ENCODE measurements around the gene PTPRT.

The PTPRT gene

GRCh38 chr20:43006651-43007375, 182.9 kb downstream of the PTPRT start:
- Histone ChIP-seq H3K4me3 (ENCODE audit: low read depth, low read length) (no peak overlapping the region), H3K79me2 (ENCODE audit: control insufficient read depth, insufficient read depth, low read length, unreplicated experiment) (no peaks in the 10 kb centered on the region), H3K27me3 (ENCODE audit: insufficient read depth, low read length) (no peaks in the 10 kb centered on the region), H3K36me3 (ENCODE audit: insufficient read depth, low read length) (no peaks in the 10 kb centered on the region), H3K27ac (ENCODE audit: low read depth, low read length) (no peak overlapping the region), H2AFZ (ENCODE audit: low read length, unreplicated experiment) (no peak overlapping the region), H3K4me1 (ENCODE audit: control insufficient read depth, insufficient read depth, low read length, unreplicated experiment) (no peaks in the 10 kb centered on the region)

- H3K4me1 ChIP-seq (ENCODE audit: control insufficient read depth, insufficient read depth, low read length, unreplicated experiment), result no peaks in the 10 kb centered on the region
- H3K27me3 ChIP-seq (ENCODE audit: insufficient read depth, low read length), result no peaks in the 10 kb centered on the region
- no peak overlapping the region for H2AFZ ChIP-seq (ENCODE audit: low read length, unreplicated experiment)
- H3K79me2 ChIP-seq (ENCODE audit: control insufficient read depth, insufficient read depth, low read length, unreplicated experiment), result no peaks in the 10 kb centered on the region
- H3K4me3 ChIP-seq (ENCODE audit: low read depth, low read length), result no peak overlapping the region
- no peak overlapping the region for H3K27ac ChIP-seq (ENCODE audit: low read depth, low read length)
- no peaks in the 10 kb centered on the region for H3K36me3 ChIP-seq (ENCODE audit: insufficient read depth, low read length)
Observed at GRCh38 chr20:43003318-43003944, 186.3 kb downstream of the PTPRT start.

GRCh38 chr20:42996141-42996540, 193.6 kb downstream of the PTPRT start:
- Histone ChIP-seq H2AFZ (ENCODE audit: low read length, unreplicated experiment) (no peak overlapping the region), H3K36me3 (ENCODE audit: insufficient read depth, low read length) (no peaks in the 10 kb centered on the region), H3K27me3 (ENCODE audit: insufficient read depth, low read length) (no peaks in the 10 kb centered on the region), H3K4me1 (ENCODE audit: control insufficient read depth, insufficient read depth, low read length, unreplicated experiment) (no peaks in the 10 kb centered on the region), H3K79me2 (ENCODE audit: control insufficient read depth, insufficient read depth, low read length, unreplicated experiment) (no peaks in the 10 kb centered on the region), H3K27ac (ENCODE audit: low read depth, low read length) (no peak overlapping the region), H3K4me3 (ENCODE audit: low read depth, low read length) (no peak overlapping the region)

- H2AFZ ChIP-seq (ENCODE audit: low read length, unreplicated experiment), result no peak overlapping the region
- H3K4me1 ChIP-seq (ENCODE audit: control insufficient read depth, insufficient read depth, low read length, unreplicated experiment), result no peaks in the 10 kb centered on the region
- H3K27ac ChIP-seq (ENCODE audit: low read depth, low read length), result no peak overlapping the region
- H3K4me3 ChIP-seq (ENCODE audit: low read depth, low read length), result no peak overlapping the region
- no peaks in the 10 kb centered on the region for H3K79me2 ChIP-seq (ENCODE audit: control insufficient read depth, insufficient read depth, low read length, unreplicated experiment)
- no peaks in the 10 kb centered on the region for H3K27me3 ChIP-seq (ENCODE audit: insufficient read depth, low read length)
- H3K36me3 ChIP-seq (ENCODE audit: insufficient read depth, low read length), result no peaks in the 10 kb centered on the region
Observed at GRCh38 chr20:42988319-42988718, 201.4 kb downstream of the PTPRT start.

GRCh38 chr20:42987376-42988114, 202.2 kb downstream of the PTPRT start:
- H3K4me3 ChIP-seq (ENCODE audit: low read depth, low read length), result no peak overlapping the region
- H3K27ac ChIP-seq (ENCODE audit: low read depth, low read length), result no peak overlapping the region
- no peaks in the 10 kb centered on the region for H3K4me1 ChIP-seq (ENCODE audit: control insufficient read depth, insufficient read depth, low read length, unreplicated experiment)
- no peaks in the 10 kb centered on the region for H3K36me3 ChIP-seq (ENCODE audit: insufficient read depth, low read length)
- H3K27me3 ChIP-seq (ENCODE audit: insufficient read depth, low read length), result no peaks in the 10 kb centered on the region
- H3K79me2 ChIP-seq (ENCODE audit: control insufficient read depth, insufficient read depth, low read length, unreplicated experiment), result no peaks in the 10 kb centered on the region
- no peak overlapping the region for H2AFZ ChIP-seq (ENCODE audit: low read length, unreplicated experiment)

GRCh38 chr20:42986143-42986773, 203.4 kb downstream of the PTPRT start:
- H3K36me3 ChIP-seq (ENCODE audit: insufficient read depth, low read length), result no peaks in the 10 kb centered on the region
- H2AFZ ChIP-seq (ENCODE audit: low read length, unreplicated experiment), result no peak overlapping the region
- no peak overlapping the region for H3K27ac ChIP-seq (ENCODE audit: low read depth, low read length)
- no peaks in the 10 kb centered on the region for H3K27me3 ChIP-seq (ENCODE audit: insufficient read depth, low read length)
- H3K4me1 ChIP-seq (ENCODE audit: control insufficient read depth, insufficient read depth, low read length, unreplicated experiment), result no peaks in the 10 kb centered on the region
- H3K79me2 ChIP-seq (ENCODE audit: control insufficient read depth, insufficient read depth, low read length, unreplicated experiment), result no peaks in the 10 kb centered on the region
- H3K4me3 ChIP-seq (ENCODE audit: low read depth, low read length), result no peak overlapping the region

- Histone ChIP-seq H3K4me3 (ENCODE audit: low read depth, low read length) (no peak overlapping the region), H2AFZ (ENCODE audit: low read length, unreplicated experiment) (no peak overlapping the region), H3K4me1 (ENCODE audit: control insufficient read depth, insufficient read depth, low read length, unreplicated experiment) (no peaks in the 10 kb centered on the region), H3K36me3 (ENCODE audit: insufficient read depth, low read length) (no peaks in the 10 kb centered on the region), H3K27me3 (ENCODE audit: insufficient read depth, low read length) (no peaks in the 10 kb centered on the region), H3K79me2 (ENCODE audit: control insufficient read depth, insufficient read depth, low read length, unreplicated experiment) (no peaks in the 10 kb centered on the region), H3K27ac (ENCODE audit: low read depth, low read length) (no peak overlapping the region)
Observed at GRCh38 chr20:42985628-42986027, 204.1 kb downstream of the PTPRT start.

GRCh38 chr20:42982218-42982617, 207.5 kb downstream of the PTPRT start:
- no peaks in the 10 kb centered on the region for H3K79me2 ChIP-seq (ENCODE audit: control insufficient read depth, insufficient read depth, low read length, unreplicated experiment)
- H3K4me1 ChIP-seq (ENCODE audit: control insufficient read depth, insufficient read depth, low read length, unreplicated experiment), result no peaks in the 10 kb centered on the region
- no peak overlapping the region for H2AFZ ChIP-seq (ENCODE audit: low read length, unreplicated experiment)
- H3K27me3 ChIP-seq (ENCODE audit: insufficient read depth, low read length), result no peaks in the 10 kb centered on the region
- no peaks in the 10 kb centered on the region for H3K36me3 ChIP-seq (ENCODE audit: insufficient read depth, low read length)
- no peak overlapping the region for H3K27ac ChIP-seq (ENCODE audit: low read depth, low read length)
- no peak overlapping the region for H3K4me3 ChIP-seq (ENCODE audit: low read depth, low read length)

- no peaks in the 10 kb centered on the region for H3K79me2 ChIP-seq (ENCODE audit: control insufficient read depth, insufficient read depth, low read length, unreplicated experiment)
- no peaks in the 10 kb centered on the region for H3K36me3 ChIP-seq (ENCODE audit: insufficient read depth, low read length)
- no peaks in the 10 kb centered on the region for H3K27me3 ChIP-seq (ENCODE audit: insufficient read depth, low read length)
- no peaks in the 10 kb centered on the region for H3K4me1 ChIP-seq (ENCODE audit: control insufficient read depth, insufficient read depth, low read length, unreplicated experiment)
- H3K4me3 ChIP-seq (ENCODE audit: low read depth, low read length), result no peak overlapping the region
- H2AFZ ChIP-seq (ENCODE audit: low read length, unreplicated experiment), result no peak overlapping the region
- H3K27ac ChIP-seq (ENCODE audit: low read depth, low read length), result no peak overlapping the region
Observed at GRCh38 chr20:42981253-42981652, 208.5 kb downstream of the PTPRT start.

- no peaks in the 10 kb centered on the region for H3K79me2 ChIP-seq (ENCODE audit: control insufficient read depth, insufficient read depth, low read length, unreplicated experiment)
- H2AFZ ChIP-seq (ENCODE audit: low read length, unreplicated experiment), result no peak overlapping the region
- no peak overlapping the region for H3K4me3 ChIP-seq (ENCODE audit: low read depth, low read length)
- no peaks in the 10 kb centered on the region for H3K4me1 ChIP-seq (ENCODE audit: control insufficient read depth, insufficient read depth, low read length, unreplicated experiment)
- no peak overlapping the region for H3K27ac ChIP-seq (ENCODE audit: low read depth, low read length)
- H3K36me3 ChIP-seq (ENCODE audit: insufficient read depth, low read length), result no peaks in the 10 kb centered on the region
- H3K27me3 ChIP-seq (ENCODE audit: insufficient read depth, low read length), result no peaks in the 10 kb centered on the region
Observed at GRCh38 chr20:42979720-42980119, 210.0 kb downstream of the PTPRT start.
